Activated naive CD8-positive, alpha-beta T cell treated with anti-CD3 and anti-CD28 coated beads, Interleukin-2, amount 50 U/mL, for 16 hours (primary cell): Measurements from ENCODE around the gene MYO1E.
"Not testable (repeated sequence)": the region's sequence is repeated elsewhere in the genome, so short reads cannot be mapped to it uniquely, and the experiment has no call there.

Experiments
- DNase-seq: peaks from one replicate; pipeline ENCODE4 v3.0.0-alpha.2; 2020; ENCODE audit warnings: low read depth, low spot score

Gene MYO1E

DNA sequence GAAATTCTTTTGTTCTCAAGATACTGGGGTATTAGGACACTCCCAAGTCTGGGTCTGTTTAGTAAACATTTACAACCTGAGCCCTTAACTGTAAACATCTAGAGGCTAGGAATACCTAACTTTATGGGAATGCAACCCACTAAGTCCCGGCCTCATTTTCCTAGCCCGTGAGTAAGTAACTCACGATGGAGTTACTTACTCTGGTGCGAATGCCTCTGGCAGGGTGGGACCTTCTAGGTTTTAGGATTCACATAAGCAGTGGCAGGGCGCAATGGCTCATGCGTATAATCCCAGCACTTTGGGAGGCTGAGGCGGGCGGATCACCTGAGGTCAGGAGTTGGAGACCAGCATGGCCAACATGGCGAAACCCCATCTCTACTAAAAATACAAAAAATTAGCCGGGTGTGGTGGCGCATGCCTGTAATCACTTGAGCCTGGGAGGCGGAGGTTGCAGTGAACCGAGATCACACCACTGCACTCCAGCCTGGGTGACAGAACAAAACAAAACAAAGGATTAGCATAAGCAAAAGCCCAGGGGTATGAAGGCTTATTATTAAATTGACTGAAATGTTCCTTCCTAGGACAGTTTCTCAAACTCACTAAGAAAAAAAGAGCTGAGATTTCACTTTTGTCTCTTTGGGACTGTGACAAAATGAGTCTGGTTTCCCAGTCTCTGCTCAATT lies 14.7 kb upstream of the MYO1E start:
- DNase-seq, result not testable (repeated sequence)

DNA sequence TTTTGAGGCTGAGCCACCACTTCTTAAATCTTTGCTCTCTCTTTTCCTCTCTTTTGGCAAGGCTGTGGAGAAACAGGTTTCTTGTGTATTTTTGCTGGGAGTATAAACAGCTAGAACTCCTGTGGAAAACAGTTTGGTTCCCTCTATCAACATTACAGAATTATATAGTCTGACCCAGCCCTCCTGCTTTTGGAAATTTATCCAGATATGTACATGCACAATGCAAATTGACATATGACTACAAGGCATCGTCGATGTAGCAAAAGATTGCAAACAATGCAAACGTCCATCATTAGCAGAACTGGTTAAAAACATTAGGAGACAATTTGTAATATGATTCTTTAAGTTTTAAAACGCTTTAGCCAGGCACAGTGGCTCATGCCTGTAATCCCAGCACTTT lies 12.5 kb upstream of the MYO1E start:
- DNase-seq, result no peak

DNA sequence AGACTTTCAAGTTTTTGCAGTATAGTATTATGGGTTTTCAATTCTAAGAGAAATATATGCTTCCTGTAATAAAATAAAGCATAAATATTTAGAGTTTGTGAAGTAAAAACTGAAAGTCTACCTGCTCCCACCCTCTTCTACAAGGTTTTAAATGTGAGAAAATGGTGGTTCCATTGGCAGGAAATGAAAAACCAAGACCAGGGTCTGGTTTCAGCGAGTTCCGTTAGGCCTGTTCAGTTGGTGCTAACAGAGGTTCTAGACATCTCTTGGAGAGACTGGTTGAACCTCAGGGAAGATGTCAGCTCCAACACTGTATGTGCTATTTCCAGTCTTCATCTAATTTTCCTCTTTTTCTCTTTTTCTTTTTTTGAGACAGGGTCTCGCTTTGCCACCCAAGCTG lies 11.8 kb upstream of the MYO1E start:
- no peak for DNase-seq

GRCh38 chr15:59380902-59381610 lies 8.4 kb upstream of the MYO1E start:
- no peak for DNase-seq

DNA sequence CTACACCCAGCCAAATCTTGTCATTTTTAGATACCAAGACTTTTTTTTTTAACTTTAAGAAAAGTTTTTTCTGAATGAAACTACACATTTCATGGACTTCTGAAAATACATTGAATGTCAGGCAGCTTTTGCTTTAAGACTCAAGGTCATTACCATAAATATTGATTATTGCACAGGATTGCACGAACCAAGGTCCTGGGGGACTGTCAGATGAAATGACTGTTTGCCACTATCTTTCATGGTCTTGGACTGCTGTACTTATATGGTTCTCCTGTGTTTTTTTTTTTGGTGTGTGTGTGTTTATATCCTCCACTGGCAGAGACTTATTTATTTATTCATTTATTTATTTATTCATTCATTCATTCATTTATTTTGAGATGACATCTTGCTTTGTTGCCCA lies 6.9 kb upstream of the MYO1E start:
- no peak for DNase-seq

DNA sequence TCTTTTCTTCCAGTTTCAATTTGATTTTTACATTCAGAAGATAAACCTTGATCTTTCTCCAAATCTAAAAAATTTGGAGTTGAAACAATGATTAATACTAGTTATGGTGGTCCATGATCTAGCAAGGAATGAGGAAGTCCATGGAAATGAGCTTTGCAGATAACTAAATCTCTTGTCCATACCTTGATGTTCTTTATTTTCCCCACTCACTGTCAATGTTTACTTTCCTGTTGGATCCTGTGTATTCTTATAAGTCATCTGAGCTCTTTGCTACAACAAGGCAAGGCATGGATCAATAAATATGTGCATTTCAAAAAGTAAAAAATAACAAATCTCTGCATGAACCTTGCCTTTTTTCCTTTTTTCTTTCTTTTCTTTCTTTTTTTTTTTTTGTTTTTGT lies 6.2 kb upstream of the MYO1E start:
- DNase-seq, result no peak

DNA sequence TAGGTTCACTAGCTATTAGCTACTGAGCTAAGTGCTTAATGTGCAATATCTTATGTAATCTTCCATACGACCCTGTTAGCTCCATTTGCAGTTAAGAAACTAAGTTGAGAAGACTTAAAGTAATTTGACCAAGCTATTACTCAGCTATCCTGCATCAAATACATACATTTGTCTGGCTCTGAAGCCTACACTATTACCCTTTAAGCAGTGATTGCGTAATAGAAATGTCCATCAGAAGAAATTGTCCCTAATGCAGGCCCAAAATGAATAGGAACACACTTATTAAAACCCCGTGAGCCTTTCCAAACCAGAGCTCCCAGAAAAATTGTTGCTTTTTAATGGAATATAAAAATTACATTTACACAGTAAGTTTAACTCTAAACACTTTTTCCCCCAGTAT lies 5.3 kb upstream of the MYO1E start:
- DNase-seq, result no peak

DNA sequence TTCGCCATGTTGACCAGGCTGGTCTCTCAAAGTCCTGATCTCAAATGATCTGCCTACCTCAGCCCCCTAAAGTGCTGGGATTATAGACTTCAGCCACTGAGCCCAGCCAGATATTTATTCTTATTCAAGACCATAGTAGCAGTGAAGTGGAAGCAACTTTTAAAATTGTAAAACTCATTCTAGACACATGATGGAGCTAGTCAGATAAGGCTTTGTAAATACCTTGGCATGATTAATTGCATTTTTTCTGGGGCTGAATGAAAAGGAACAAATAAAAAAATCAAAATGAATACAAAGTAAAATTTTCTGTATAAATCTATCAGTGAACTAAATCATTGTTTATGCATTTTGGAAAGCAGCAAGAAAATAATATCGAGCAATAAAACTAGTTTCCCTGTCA lies 4.1 kb upstream of the MYO1E start:
- no peak for DNase-seq

DNA sequence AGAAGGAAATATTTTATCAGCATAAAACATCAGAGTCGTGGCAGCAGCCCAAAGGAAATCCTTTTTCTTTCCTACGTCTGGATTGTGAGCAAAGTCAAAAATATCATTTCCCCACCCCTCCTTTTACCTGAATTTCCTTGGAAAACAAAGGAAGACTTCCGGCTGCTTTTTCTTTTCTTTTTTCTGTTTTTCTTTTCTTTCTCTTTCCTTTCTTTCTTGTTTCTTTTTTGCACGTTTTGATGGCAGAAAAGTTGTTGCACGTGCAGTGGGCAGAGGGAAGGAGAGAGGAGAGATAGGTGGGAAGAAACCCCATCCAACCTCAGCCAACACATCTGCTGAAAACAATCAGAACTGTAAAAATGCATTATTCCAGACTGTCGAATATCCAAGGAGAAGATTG lies 544 bp upstream of the MYO1E start:
- DNase-seq, result no peak

DNA sequence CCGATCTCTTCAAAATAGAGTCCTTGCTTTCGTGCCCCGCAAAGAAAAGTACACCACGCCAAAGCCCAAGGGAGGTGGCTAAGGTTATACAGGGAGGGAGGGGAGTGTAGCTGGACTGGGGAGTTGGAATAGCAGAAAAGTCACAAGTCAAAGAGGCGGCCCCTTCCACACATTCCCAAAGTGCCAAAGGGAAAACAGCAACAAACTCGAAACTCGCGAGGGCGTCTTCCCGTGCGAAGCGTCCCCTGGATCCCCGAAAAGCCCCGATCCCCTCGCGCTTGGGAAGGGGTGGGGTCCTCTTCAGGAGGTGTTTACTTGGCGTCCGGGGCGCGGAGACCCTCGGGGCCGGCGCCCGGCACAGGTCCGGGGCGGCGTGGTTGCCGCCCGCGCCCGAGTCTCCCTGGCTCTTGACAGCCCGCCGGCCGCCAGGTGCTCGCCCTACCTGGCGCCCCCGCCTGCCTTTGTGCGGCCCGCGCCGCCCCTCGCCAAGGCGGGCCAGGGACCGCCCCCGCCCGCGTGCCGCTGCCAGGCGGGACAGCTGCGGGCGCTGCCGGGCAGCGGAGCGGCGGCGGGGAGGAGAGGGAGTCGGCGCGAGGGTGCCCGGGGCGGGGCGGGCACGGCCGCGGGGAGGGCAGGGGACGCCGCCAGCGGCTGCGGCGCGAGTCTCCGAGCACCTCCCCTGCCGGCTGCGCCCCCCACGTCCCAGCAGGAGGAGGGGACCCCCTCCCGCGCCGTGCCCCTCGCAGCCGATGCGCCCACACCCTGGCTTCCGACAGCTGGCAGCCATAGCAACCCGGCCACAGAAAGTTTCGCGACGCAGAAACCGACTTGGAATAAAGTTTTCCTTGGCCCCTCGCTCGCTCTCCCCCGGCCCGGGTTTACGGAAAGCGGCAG lies 966 bp downstream of the MYO1E start:
- no peak for DNase-seq

- no peak for DNase-seq
Measured at GRCh38 chr15:59369597-59369996, 3.1 kb downstream of the MYO1E start.

- DNase-seq, result no peak
Measured at GRCh38 chr15:59367022-59367451, 5.6 kb downstream of the MYO1E start.

- DNase-seq, result no peak
Measured at GRCh38 chr15:59366333-59367021, 6.2 kb downstream of the MYO1E start.

DNA sequence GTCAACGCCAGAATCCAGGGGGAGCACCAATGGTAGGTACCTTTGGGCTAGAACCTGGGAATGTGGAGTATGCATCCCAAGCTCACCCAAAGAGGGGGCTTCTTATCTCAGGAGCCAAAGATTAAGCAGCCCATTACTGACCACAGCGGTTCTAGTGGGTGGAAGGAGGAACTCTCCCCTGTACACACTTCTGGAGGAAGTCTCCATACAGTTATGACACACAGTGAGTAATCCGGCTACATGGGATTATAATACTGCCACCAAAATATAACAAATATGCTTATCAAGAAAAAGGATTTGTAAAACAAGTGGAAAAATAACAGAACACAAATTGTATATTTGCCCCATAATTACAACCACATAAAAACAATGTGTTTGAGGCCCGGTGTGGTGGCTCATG lies 8.4 kb downstream of the MYO1E start:
- no peak for DNase-seq

- no peak for DNase-seq
Measured at GRCh38 chr15:59362331-59362730, 10.3 kb downstream of the MYO1E start.

GRCh38 chr15:59360896-59361295 lies 11.8 kb downstream of the MYO1E start:
- no peak for DNase-seq

GRCh38 chr15:59360305-59360704 lies 12.4 kb downstream of the MYO1E start:
- DNase-seq, result no peak

DNA sequence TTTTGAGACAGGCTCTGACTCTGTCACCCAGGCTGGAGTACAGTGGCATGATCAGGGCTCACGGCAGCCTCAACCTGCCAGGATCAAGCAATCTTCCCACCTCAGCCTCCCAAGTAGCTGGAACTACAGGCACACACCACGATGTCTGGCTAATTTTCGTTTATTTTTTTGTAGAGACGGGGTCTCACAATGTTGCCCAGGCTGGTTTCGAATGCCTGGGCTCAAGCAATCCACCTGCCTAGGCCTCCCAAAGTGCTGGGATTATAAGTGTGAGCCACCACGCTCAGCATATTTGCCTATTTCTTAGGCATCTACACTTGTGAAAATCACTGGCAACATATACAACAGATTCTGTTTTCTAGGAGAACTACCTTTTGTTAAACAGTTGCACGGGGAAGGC lies 16.9 kb downstream of the MYO1E start:
- DNase-seq, result no peak

GRCh38 chr15:59354417-59355031 lies 18.1 kb downstream of the MYO1E start:
- no peak for DNase-seq

- DNase-seq, result no peak
Measured at GRCh38 chr15:59353994-59354416, 18.7 kb downstream of the MYO1E start.

DNA sequence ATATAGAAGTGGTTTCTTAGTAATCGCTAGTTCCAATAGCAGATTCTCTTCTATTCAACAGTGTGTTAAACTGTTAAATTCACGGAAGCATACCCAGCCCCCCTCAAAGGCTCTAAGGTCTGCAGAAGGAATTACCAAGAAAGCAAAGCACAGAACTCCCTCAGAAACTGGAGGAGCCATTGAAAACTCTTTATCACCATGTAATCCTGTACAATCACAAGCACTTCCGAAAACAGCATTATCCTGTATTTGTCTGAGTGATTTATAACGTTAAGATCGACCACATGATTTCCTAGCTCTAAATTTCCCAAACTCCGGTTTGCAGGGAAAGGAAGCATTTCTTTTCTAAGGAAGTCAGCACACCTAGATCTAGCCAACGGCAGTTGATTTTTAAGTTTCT lies 20.0 kb downstream of the MYO1E start:
- no peak for DNase-seq
